NCI-H748 treated with DMSO at 0.1 percent for 48 hours (cell line): ENCODE data around the gene CD3E.
A peak's percentile ranks its signal among the peaks of the same experiment; 100 is the strongest.

ENCODE experiments used
- DNase-seq: peaks from one replicate; lab custom pipeline; 2025; lab: John Stamatoyannopoulos, UW

The CD3E gene

DNA sequence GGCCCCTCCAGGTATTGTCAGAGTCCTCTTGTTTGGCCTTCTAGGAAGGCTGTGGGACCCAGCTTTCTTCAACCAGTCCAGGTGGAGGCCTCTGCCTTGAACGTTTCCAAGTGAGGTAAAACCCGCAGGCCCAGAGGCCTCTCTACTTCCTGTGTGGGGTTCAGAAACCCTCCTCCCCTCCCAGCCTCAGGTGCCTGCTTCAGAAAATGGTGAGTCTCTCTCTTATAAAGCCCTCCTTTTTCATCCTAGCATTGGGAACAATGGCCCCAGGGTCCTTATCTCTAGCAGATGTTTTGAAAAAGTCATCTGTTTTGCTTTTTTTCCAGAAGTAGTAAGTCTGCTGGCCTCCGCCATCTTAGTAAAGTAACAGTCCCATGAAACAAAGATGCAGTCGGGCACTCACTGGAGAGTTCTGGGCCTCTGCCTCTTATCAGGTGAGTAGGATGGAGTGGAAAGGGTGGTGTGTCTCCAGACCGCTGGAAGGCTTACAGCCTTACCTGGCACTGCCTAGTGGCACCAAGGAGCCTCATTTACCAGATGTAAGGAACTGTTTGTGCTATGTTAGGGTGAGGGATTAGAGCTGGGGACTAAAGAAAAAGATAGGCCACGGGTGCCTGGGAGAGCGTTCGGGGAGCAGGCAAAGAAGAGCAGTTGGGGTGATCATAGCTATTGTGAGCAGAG, at the start of gene CD3E:
CD3E (plus strand) TSS at position 163 of the 681 bp plus-strand sequence; CDS start at position 386, 223 bp downstream.
- no peak for DNase-seq

DNA sequence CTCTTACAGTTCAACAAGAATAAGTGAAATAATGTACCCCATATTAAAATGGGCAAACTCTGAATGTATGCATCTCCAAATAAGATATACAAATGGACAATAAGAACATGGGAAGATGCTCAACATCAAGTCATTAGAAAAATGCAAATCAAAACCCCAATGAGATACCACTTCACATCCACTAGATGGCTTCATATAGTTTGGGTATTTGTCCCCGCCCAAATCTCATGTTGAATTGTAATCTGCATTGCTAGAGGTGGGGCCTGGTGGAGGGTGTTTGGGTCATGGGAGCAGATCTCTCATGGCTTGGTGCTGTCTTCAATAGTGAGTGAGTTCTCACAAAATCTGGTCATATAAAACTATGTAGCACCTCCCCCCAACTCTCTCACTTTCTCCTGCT, 46.1 kb upstream of the CD3E start:
- DNase-seq: no peak

DNA sequence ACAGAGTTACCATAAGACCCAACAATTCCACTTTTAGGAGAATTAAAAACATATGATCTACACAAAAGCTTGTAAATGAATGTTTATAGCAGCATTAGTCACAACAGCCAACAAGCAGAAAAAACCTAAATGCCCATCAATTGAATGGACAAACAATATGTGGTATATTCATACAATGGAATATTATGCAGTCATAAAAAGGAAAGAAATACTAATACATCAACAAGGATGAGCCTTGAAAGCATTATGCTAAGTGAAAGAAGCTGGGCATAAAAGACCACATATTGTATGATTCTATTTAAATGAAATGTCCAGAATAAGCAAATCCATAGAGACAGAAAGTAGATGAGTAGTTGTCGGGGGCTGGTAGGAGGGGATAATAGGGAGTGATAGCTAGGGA, 45.4 kb upstream of the CD3E start:
- no peak for DNase-seq

DNA sequence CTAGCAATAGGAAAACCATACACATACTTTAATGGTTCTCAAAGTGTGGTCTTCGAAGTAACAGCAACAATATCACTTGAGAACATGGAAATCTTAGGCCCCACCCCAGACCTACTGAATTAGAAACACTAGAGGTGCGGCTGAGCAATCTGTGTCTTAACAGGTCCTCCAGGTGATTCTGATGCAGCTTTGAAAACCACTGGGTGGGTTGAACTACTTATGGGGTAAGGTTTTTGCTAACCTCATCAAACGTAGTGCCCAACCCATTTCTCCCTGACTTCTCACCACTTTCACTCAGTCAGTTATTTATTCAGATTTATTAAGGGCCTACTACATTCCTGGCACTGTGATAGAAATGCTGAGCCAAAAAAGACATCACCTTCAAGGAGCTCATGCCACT, 44.2 kb upstream of the CD3E start:
- no peak for DNase-seq

DNA sequence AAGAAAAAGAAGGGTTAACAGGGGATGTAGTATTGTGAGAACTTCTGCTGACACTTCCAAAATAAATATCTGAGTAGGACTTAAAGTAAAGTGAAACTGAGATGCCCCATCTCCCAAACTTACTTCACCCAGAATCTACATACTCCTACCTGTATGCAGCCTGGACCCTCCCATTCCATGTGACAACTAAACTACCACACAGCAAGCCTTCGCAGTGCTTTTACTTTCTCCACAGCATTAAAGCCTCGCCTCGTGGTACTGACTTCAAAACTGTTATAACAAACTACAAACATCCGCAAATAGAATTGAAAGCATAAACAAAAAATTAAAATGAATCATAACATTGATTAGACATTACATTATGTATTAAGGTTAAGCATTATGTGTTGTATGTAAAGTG, 41.4 kb upstream of the CD3E start:
- DNase-seq: no peak

DNA sequence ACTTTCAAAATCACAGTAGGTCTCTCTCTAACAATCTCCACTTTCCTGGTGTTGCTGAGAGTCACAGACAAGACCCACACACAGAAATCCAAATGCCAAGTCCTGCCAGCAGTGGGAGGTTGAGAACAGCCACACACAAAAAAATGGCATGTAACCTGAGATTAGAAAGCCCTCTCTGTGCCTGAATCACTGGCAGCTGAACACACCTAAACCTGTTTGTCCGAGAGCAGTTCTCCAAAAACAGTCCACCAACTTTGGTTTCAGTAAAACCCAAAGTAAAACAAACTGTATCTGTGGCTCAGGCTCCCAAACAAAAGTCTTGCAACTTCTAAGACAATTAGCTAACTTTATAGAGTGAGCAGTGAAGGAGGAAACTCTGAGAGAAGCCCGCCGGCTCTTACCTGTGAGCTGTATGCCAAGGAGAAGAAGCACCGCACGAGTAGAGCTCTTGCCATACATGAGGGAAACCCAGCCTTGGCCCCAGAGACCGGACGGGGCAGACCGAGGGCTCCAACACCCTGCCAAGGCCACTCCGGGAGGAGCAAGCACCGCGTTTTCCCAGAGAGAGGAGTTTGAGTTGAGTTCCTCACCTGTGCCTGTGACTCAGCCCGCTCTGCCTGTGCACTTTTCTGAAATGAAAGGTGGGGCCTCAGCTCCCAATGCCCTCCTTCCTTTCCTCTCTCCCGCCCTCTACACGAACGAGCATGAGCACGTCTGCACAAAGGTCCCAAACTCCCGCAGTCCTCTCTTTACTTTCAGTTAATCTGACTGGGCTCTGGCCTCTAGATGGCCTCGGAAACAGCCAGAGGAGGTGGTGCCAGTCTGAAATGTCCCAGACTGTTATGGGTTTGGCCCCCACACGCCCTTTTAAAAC, 40.6 kb upstream of the CD3E start, which contains the start of gene MPZL2:
MPZL2 (minus strand) TSS at position 603 of the 874 bp plus-strand sequence; CDS start at position 459, 144 bp downstream.
- DNase-seq: peak; percentile 19

DNA sequence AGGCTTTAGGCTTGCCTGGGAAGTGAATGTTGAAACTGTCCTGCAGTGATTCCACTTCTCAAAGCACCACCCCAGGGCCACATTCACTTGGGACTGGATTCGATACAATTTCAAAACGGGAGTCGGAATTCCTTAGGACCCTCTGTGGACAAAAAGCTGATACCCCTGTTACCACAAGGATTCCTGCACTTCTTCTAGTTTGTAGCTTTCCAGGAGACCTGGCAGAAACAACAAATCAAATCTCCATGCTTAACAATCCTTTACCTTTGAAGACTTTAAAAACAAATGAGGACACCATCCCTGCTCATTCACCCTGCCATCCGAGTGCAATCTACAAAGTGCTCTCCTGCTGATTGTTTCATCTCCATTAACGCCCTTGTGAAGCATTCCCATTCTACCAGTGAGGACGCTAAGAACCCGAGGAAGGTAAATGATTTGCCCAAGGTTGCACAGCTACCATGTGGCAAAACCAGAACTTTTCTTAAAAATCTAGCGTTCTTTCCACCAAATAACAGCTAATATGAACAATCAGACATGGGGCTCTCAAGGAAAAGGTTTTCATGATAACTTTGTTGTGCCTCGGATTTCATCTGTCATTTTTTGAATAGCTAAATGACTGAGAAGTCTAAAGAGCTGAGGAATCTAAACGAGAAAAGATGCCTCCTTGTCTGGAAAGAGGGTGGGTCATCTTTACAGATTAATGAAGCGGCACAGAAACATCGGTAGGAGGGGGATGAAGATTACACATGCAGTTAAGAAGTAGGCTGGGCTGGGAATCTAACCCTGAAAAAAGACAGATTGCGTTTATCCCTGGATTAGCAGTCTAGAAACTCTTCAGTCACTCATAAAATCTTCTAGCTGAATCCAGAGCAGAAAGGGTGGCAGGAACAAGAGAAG, 39.7 kb upstream of the CD3E start:
- DNase-seq: no peak

DNA sequence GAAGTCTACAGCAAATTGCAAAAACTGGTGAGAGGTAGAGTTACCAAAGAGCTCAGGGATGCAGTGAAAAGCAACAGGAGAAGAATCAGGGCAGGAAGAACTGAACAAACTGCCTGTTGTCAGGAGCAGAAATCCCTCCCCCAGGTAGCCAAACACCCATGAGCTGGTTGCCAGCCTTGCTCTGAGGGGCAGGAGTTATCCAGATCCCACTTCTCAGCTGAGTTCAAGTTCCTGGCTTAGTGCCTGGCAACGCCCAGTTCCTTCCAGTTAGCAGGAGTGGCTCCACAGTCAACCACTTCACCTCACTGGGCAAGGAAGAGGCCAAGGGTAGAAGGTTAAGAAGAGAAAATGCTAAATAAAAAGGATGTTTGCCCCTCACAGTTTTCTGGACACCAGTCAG, 38.6 kb upstream of the CD3E start:
- no peak for DNase-seq

DNA sequence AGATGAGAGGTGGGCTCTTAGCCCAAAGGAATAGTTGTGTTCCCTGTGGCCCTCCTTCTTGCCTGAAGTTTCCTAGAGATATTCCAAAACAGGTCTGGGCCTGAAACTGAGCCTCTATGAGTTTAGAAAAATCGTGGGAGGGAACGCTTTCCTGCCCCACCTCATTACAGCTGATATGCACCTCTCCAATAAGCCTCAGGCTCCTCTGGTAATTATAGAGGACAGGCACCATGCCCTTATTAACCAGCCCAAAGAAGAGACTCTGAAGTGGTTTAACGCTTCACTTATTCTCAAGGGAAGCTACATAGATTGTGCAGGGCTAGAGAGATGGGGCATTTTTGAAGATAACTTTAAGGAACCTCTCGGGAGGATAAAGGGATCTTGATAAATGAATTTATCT, 37.0 kb upstream of the CD3E start:
- DNase-seq: no peak

DNA sequence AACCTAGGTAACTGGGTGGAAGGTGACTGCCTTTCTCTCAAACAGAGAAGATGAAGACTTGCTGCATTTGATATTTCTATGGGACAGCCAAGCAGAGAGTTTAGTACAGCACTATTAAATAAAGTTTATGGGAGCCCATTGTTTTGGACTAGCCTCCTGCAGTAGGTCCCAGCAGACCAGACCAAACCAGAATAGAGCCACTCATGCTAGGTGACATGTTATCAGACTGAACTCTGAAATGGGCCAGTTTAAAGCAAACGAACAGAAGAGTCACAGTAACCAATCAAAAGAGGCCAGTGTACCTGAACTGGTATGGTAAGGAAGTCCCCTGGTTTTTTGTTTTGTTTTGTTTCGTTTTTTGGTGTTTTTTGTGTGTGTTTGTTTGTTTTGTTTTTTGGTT, 32.5 kb upstream of the CD3E start:
- DNase-seq: no peak

DNA sequence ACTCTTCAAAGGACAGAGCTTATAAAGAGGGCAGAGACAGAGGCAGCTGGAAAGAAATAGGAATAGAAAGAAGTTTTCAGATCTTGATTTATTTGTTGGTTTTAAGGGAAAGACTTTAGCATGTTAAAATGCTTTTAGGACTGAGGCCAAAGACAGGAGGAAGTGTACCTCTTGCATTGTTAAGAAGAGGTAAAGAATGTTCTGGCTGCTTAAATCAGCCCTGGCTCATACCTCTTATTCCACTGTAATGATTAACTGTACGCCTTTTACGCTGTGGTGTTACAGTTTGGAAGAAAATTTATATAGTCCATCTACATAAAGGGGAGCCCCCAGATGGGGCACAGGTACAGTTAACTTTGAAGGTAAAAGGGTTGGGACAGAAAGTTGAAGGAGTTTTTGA, 30.3 kb upstream of the CD3E start:
- no peak for DNase-seq

DNA sequence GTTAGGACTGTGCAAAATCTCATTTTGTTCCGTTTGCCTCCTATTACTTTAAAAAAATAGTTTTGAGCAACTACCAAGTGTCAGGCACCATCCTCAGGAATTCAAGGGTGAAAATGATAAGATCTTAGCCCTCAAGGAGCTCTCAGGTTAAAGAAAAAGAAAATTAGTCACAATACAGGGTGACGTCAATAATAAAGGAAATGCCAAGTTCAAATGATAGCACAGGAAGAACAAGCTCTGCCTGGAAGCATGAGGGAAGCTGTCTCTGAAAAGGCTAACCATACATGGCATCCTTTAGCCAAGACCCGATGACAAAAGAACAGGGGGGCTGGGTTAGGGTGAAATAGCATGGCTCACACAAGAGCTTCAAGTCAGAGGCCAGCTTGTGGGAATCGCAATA, 29.4 kb upstream of the CD3E start:
- DNase-seq: no peak

DNA sequence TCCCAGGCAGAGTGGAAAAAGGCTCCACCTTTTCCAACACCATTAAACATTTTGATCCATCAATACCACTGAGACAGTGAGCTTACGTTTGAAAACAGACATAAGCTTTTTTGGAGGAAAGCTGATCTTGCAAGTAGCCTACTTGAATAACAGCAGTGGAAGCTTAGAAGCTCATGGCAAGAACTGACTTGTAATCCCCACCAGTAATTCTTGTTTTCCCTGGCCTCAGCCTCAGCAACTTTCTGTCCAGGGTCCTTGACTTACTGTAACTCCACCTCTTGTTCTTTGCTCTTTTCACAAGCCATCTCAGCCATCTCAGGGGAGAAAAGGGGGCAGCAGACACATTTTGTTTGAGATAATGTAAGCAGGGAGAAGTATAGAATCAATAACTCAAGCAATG, 28.1 kb upstream of the CD3E start:
- no peak for DNase-seq

DNA sequence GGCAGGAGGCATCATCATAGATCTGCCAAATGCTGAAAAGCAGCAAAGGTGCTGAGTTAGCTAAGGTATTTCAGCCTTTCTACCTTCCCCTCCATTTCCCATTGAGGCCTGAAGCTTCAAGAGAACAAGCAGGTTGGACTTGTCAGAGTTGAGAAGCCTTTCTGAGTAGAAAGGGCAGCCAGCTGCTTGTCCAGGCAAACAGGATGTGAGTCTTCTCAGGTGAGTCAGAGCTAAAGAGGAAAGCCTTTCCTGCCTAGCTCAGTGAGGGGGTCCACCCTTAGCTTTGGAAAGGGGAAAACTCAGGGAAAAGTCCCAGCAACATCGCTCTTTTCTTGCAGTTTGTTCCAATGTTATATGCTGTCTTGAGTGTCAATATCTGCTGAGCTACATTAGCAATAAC, 27.2 kb upstream of the CD3E start:
- no peak for DNase-seq

DNA sequence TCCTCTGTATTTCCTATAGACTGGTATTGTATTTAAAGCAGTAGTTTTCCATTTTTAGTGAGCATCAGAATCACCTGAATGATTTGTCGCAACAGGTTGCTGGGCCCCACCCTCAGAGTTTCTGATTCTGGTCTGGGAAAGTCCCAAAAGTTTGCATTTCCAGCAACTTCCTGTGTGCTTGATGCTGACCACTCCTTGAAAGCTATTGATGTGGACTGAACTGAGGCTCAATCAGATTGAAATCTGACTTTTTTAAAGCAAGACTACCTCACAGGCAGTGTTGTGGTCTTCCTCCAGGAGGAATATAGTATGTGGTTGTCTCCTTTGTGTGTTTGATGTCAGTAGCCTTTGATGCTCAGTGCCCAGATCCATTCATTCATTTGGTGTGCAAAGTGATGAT, 23.2 kb upstream of the CD3E start:
- DNase-seq: no peak

DNA sequence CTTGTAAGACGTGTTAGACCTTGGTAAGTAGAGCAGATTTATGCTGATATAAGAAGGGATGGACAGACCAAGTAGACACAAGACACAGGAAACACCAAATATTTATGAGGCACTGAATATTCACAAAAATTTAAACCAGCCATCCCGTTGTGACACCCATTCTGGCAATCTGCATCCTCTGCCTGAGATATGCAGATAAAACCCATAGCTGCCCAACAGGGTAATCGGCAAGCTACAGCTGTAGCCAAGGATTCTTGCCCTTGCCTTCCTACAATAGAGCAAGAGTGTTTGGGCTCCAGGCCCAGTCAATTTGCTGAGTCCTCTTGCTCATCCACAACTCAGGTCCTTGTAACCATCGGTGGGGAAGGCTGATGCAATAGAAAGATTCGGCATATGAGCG, 21.9 kb upstream of the CD3E start:
- DNase-seq: no peak

DNA sequence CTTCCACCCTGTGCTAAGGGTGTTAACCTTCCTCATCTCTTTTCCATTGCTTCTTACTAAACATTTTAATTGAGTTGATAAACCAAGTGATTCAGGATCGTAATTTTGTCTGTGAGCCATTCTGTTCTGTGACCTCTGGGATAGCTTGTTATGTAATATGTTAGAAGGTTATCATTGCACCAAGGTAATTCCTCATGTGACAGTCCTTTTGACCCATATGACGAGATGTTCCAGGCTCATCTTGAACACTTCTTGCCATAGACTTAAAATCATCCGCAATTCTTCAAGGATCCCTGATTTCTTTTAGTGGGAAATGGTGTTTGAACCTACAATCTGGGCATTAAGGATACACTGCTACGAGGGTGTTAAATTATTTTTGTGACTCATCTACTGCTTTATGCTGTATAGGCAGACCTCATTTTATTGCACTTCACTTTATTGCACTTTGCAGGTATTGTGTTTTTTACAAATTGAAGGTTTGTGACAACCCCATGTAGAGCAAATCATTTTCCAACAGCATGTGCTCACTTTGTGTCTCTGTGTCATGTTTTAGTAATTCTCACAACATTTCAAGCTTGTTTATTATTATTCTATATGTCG, 21.4 kb upstream of the CD3E start:
- no peak for DNase-seq

DNA sequence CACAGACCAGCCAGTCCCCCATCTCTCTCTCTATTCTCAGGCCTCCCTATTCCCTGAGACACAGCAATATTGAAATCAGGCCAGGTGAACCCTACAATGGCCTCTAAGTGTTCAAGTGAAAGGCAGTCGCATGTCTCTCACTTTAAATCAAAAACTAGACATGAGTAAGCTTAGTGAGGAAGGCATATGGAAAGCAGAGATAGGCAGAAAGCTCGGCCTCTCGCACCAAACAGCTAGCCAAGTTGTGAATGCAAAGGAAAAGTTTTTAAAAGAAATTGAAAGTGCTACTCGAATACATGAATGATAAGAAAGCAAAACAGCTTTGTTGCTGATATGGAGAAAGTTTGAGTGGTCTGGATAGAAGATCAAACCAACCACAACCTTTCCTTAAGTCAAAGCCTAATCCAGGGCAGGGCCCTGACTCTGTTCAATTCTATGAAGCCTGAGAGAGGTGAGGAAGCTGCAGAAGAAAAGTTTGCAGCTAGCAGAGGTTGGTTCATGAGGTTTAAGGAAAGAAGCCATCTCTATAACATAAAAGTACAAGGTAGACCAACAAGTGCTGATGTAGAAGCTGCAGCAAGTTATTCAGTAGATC, 20.7 kb upstream of the CD3E start:
- DNase-seq: no peak

DNA sequence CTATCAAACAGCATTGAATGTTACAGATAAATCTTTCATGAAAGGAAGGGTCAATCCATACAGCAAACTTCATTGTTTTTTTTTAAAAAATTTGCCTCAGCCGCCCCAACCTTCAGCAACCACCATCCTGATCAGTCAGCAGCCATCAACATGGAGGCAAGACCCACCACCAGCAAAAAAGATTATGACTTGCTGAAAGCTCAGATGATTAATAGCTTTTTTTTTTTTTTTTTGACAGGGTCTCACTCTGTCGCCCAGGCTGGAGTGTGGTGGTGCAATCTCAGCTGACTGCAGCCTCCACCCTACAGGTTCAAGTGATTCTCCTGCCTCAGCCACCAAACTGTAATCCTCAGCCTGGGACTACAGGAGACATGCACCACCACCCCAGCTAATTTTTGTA, 18.0 kb upstream of the CD3E start:
- DNase-seq: no peak

DNA sequence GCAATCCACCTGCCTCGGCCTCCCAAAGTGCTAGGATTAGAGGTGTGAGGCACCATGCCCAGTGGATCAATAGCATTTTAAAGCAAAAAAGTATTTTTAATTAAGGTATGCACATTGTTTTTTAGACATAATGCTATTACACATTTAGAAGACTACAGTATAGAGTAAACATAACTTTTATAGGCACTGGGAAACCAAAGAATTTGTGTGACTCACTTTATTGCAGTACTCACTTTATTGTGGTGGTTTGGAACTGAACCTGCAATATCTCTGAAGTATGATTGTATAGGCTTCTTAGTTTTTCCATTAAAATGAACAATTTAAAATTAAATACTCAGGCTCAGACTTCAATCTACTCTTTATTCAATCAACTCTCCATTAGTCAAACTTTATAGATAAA, 17.5 kb upstream of the CD3E start:
- no peak for DNase-seq

DNA sequence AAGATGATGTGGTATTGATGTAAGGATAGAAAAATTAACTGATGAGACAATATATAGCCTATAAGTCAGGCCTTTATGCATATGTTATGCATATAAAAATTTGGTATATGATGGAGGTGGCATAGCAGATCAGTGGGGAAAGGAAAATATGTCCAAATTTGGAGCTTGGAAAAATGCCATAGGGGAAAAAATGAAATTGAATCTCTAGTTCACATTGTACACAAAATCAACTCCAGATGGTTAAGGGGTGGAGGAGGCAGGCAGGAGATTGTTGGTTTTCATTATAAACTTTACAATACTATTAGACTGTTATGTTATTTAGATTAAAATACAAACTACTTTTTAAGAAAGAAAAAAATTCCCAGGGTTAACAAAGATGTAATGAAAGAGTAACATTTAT, 15.1 kb upstream of the CD3E start:
- no peak for DNase-seq

DNA sequence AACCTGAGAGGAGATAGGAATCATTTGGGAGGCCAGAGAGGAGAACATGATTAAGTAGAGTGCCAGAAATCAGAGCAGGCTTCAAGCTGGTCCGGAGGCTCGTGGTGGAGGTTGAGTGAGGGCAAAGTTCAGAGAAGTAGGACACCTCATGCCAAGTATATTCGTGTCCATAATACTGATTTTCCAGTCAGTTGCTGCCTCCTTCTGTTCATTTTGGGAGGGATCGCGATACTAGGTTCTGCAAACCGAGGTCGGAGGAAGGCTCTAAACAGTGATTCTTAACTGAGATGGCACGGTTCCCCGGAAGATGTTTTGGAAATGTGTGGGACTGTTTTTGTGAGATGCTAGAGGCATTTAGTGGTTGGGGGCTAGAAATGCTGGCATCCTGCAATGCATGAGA, 13.6 kb upstream of the CD3E start:
- DNase-seq: peak; percentile 1
